ENCODE data around the gene PRICKLE4. TPM values are rescaled to one million over a fixed set of nuclear protein-coding genes. Genes with fewer than 3 reads are reported as not detected.

Gene PRICKLE4
- total RNA-seq, 1 donor from 2014 or later: not detected

DNA sequence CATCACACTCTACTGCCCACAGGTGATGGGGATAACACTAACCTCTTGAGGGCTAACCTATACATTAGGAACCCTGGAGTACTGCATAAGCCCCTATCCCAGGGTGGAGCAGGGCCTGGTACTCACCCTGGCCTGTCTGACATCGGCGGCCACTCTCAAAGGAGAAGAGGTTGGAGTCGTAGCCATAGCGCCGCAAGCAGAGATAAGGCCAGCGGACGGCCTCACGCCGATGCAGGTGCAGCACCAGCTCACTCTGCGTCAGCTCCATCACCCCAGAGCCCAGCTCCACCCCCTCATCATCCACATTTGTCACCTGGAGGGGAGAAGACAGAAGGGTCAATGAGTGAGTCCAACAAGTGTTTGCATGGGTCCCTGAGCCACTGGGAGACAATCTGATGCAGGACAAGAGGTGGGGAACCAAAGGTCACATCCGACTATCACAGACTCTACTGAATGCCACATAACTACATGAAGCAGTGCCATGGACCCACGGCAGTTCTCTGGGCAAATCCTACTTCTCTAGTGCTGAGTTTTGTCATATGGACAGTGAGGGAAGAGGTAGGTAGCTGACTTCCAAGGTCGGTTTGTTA, 5.2 kb upstream of the PRICKLE4 start:
- H3K36me3 ChIP-seq: no peaks in the 10 kb centered on the region
- no peak overlapping the region for H2AFZ ChIP-seq (replicated peaks)
- peaks cover 4% of the 10 kb centered on the region for H3F3A ChIP-seq (ENCODE audit: low read depth)
- H3K27ac ChIP-seq: no peak overlapping the region
- no peaks in the 10 kb centered on the region for H3K9me3 ChIP-seq (ENCODE audit: low read depth)
- H3K4me1 ChIP-seq: peaks cover 7% of the 10 kb centered on the region
- H3K27me3 ChIP-seq: no peaks in the 10 kb centered on the region
- DNase-seq (ENCODE audit: low spot score): no peak
- Mint-ChIP-seq H3K9me3 (no peaks in the 10 kb centered on the region), H3K4me3 (no peak overlapping the region), H3K4me1 (peaks cover 6% of the 10 kb centered on the region), H3K27me3 (ENCODE audit: insufficient read depth, low read depth) (peaks cover 5% of the 10 kb centered on the region), H3K36me3 (peaks cover 12% of the 10 kb centered on the region), H3K27ac (no peak overlapping the region)
- H3K4me3 ChIP-seq: no peak overlapping the region
- no peak for TF ChIP-seq EZH2phosphoT487 (IDR thresholded peaks at IDR 0.05)
- TF ChIP-seq EZH2 (IDR thresholded peaks at IDR 0.05): no peak
- TF ChIP-seq, protein P1, sequence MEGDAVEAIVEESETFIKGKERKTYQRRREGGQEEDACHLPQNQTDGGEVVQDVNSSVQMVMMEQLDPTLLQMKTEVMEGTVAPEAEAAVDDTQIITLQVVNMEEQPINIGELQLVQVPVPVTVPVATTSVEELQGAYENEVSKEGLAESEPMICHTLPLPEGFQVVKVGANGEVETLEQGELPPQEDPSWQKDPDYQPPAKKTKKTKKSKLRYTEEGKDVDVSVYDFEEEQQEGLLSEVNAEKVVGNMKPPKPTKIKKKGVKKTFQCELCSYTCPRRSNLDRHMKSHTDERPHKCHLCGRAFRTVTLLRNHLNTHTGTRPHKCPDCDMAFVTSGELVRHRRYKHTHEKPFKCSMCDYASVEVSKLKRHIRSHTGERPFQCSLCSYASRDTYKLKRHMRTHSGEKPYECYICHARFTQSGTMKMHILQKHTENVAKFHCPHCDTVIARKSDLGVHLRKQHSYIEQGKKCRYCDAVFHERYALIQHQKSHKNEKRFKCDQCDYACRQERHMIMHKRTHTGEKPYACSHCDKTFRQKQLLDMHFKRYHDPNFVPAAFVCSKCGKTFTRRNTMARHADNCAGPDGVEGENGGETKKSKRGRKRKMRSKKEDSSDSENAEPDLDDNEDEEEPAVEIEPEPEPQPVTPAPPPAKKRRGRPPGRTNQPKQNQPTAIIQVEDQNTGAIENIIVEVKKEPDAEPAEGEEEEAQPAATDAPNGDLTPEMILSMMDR (IDR thresholded peaks at IDR 0.05): no peak
- H4K20me1 ChIP-seq (ENCODE audit: low read depth): no peaks in the 10 kb centered on the region
- no peaks in the 10 kb centered on the region for H3K79me2 ChIP-seq (ENCODE audit: low read depth)
- H3K9ac ChIP-seq: no peak overlapping the region
- H3K4me2 ChIP-seq: no peak overlapping the region

GRCh38 chr6:41777551-41778285, 2.9 kb upstream of the PRICKLE4 start:
- Histone ChIP-seq H3K9ac (no peak overlapping the region), H4K20me1 (ENCODE audit: low read depth) (no peaks in the 10 kb centered on the region), H3K4me1 (peaks cover 12% of the 10 kb centered on the region), H3K27me3 (peaks cover 12% of the 10 kb centered on the region), H3K4me3 (no peak overlapping the region), H3K79me2 (ENCODE audit: low read depth) (no peaks in the 10 kb centered on the region), H3F3A (ENCODE audit: low read depth) (peaks cover 4% of the 10 kb centered on the region), H3K9me3 (ENCODE audit: low read depth) (no peaks in the 10 kb centered on the region), H2AFZ (replicated peaks) (no peak overlapping the region), H3K36me3 (no peaks in the 10 kb centered on the region), H3K4me2 (no peak overlapping the region), H3K27ac (no peak overlapping the region)
- Mint-ChIP-seq H3K9me3 (no peaks in the 10 kb centered on the region), H3K27ac (no peak overlapping the region), H3K4me1 (peaks cover 11% of the 10 kb centered on the region), H3K27me3 (ENCODE audit: insufficient read depth, low read depth) (peaks cover 8% of the 10 kb centered on the region), H3K4me3 (peak overlapping the region; percentile 91), H3K36me3 (peaks cover 5% of the 10 kb centered on the region)
- TF ChIP-seq, protein P1 (IDR thresholded peaks at IDR 0.05): no peak
- no peak for TF ChIP-seq EZH2 (IDR thresholded peaks at IDR 0.05)
- no peak for TF ChIP-seq EZH2phosphoT487 (IDR thresholded peaks at IDR 0.05)
- DNase-seq (ENCODE audit: low spot score): no peak

DNA sequence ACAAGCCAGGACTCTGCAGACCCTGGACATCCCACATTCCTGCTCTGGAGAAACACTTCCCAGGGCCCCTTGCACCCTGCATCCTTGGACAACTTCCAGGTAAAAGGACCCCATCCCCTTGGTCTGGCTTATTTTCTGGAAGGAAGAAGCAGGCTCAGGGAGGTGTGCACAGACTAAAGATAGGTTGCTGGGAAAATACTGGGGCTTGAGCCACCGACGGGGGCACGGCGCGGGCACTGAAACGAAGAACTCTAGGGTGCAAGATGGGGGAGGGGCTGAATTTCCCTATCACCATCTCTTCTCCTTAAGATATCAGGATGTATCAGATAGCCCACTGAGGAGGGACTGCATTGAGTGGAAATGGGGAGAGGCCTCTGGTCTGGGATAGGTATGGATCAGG, 1.7 kb upstream of the PRICKLE4 start:
- H3K27me3 Mint-ChIP-seq (ENCODE audit: insufficient read depth, low read depth): peaks cover 8% of the 10 kb centered on the region
- Histone ChIP-seq H3K9ac (peak overlapping the region; percentile 57), H3K4me3 (peak overlapping the region; percentile 84), H3K27ac (no peak overlapping the region), H3K79me2 (ENCODE audit: low read depth) (no peaks in the 10 kb centered on the region), H3K4me2 (peak overlapping the region; percentile 97), H3F3A (ENCODE audit: low read depth) (peaks cover 4% of the 10 kb centered on the region), H2AFZ (replicated peaks) (no peak overlapping the region), H3K4me1 (peaks cover 12% of the 10 kb centered on the region), H3K27me3 (peaks cover 16% of the 10 kb centered on the region), H3K9me3 (ENCODE audit: low read depth) (no peaks in the 10 kb centered on the region), H3K36me3 (no peaks in the 10 kb centered on the region), H4K20me1 (ENCODE audit: low read depth) (no peaks in the 10 kb centered on the region)
- H3K4me1 Mint-ChIP-seq: peaks cover 11% of the 10 kb centered on the region
- peak overlapping the region; percentile 91 for H3K4me3 Mint-ChIP-seq
- TF ChIP-seq, protein P1 (IDR thresholded peaks at IDR 0.05): no peak
- TF ChIP-seq EZH2phosphoT487 (IDR thresholded peaks at IDR 0.05) (no peak), EZH2 (IDR thresholded peaks at IDR 0.05) (no peak)
- H3K27ac Mint-ChIP-seq: no peak overlapping the region
- no peak for DNase-seq (ENCODE audit: low spot score)
- H3K9me3 Mint-ChIP-seq: no peaks in the 10 kb centered on the region
- H3K36me3 Mint-ChIP-seq: peaks cover 5% of the 10 kb centered on the region

Measured in neural progenitor cell (in vitro differentiated cells).